HG02610 (cell line): ENCODE results near the gene SEMA3F.
"Not testable (repeated sequence)": the region's sequence is repeated elsewhere in the genome, so short reads cannot be mapped to it uniquely, and the experiment has no call there.

Source experiments
- ATAC-seq: cut with Tn5 transposase; IDR thresholded peaks from one replicate; pipeline ENCODE4 v1.9.1; 2021; ENCODE audit warnings: mild to moderate bottlenecking, moderate library complexity; ENCODE audit not compliant: unreplicated experiment

Gene SEMA3F

DNA sequence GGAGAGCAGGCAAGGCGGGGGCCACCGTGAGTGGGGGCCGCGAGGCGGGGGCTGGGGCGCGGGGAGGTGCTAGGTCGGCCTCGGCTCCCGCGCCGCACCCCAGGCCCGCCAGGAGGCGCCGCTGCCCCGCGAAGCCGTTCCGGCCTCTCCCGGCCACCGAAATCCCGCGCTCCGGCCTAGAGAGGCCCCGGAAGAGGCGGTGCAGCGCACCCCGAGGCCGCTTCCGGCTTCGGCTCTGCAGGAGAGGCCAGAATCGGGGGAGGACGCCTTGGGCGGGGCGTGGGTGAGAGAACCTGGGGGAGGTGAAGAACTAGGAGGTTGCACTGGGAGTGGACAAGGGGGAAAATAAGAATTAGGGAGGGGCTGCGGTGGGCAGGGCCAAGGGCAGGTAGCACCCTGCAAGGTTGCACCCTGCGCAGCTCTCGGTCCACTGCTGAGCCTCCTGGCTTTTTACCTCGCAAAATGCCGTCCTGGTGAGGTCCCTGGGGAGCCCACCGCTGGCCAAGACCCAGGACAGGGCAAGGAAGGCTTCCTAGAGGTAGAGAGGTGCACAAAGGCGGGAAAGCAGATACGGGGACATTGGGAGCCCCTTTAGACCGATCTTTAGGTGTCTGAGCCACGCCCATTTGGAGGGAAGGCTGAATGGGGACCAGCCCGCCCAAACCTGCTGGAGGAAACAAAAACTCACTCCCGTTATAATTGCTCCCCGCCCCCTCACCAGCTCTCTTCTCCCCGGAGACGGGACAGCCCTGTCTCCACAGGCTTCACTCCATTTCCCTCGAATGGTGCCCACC, 72.5 kb downstream of the SEMA3F start:
- peak; percentile 85 for ATAC-seq

DNA sequence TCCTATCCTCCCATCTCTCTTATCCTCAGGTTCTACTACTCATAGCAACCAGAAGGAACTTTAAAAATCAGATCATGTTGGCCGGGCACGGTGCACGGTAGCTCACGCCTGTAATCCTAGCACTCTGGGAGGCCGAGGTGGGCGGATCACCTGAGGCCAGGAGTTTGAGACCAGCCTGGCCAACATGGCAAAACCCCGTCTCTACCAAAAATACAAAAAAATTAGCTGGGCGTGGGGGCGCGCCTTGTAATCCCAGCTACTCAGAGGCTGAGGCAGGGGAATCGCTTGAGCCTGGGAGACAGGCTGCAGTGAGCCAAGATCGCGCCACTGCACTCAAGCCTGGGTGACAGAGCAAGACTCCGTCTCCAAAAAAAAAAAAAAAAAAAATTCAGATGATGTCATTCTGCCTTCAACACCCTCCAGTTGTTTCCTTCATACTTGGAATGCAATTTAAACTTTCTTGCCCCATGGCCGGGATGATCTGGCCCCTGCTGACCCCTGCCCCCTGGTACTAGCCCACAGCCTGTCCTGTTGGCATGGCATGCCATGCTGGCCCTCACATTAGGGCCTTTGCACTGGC, 73.2 kb downstream of the SEMA3F start:
- ATAC-seq, result not testable (repeated sequence)

DNA sequence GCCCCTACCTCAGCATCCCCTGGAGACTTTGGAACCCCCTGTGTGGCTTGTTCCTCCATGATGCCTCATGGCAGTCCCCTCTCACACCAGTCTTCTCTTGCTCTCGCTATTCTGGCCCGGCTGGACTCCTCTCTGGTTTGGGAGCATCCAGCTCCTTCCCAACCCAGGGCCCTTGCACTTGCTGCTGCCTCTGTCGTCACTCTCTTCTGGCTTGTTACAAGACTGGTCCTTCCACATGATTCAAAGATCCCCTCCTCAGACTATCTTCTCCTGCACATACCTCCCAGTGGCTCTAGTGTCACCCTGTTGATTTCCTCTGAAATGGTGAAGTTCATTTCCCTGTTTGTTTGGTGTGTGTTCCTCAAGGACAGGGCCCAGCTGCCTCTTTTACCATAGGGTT, 74.4 kb downstream of the SEMA3F start:
- ATAC-seq, result no peak

DNA sequence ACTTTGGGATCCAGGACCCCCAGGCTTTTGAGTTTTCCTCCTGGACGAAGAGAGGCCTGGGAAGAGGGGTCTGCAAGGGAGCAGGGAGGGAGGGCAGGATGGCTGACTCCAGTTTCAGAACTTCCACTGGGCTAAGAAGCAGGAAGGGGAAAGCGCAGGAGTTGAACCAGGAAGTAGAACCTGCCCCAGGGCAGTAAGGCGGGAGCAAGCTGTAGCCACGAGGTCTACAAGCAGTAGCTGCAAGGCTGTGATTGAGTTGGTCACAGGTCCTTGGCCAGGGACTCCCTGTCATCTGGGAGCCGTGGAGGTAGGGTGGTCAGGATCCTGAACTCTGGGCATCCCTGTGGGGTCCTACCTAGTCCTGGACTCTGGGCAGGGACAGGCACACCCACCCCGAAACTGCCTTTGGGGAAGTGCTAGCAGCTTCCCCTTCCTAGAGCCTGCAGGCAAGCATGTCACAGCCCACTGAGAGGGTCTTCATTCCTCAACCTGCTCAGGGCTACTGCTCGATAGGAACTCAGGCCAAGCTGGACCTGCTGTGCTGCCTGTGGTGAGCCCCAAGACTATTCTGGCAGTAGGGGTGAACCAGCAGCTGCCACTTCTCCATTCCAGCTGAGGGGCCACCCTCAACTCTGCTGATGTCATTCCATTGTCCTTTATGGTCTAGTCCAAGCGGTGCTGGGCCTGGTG, 75.1 kb downstream of the SEMA3F start:
- ATAC-seq, result no peak

DNA sequence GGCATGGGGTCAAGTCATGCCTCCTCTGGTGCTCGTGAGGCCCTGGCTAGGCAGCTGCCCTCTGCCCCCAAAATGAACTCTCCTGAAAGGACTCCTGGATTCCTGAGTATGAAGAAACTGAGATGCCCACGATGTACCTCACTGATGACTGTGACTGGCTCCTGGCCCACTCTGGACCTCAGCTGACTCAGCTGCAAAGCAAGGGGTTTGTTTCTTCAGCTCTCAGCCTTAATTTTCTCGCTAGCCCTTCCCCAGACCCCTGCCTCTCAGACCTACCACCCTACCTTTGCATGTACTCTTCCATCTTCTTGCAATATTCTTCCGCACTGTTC, 75.6 kb downstream of the SEMA3F start:
- ATAC-seq, result no peak

DNA sequence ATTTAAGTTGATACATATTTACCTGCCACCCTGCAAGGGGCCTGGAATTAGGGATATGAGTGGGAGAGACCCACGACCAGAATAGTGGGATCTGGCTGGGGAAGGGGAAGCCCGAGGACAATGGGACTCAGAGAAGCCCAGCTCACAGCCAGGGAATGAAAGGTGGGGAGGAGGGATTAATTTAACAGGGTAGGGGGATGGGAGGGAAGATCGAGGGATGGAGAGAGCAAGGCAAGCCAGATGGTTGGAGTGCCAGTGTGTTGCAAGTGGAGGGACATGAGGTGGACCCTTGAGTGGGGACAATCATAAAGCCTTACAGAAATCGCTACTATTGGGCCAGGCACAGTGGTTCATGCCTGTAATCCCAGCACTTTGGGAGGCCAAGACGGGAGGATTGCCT, 76.5 kb downstream of the SEMA3F start:
- no peak for ATAC-seq

DNA sequence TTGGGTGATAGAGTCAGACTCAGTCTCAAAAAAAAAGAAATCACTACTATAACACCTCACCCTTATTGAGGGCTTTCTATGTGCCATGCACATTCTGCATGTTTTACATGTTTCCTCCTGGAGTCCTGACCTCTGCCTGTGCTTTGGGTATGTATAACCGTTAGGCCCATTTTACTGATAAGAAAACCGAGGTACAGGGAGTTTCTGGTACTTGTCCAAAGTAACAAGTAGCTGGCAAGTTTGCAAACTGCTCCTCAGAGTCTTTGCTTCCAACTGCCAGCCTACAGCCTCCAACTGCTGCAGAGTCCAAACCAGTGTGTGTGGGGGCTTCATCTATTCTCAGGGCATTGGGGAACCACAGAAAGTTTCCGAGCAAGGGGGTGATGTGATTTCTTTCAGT, 77.2 kb downstream of the SEMA3F start:
- ATAC-seq, result no peak

DNA sequence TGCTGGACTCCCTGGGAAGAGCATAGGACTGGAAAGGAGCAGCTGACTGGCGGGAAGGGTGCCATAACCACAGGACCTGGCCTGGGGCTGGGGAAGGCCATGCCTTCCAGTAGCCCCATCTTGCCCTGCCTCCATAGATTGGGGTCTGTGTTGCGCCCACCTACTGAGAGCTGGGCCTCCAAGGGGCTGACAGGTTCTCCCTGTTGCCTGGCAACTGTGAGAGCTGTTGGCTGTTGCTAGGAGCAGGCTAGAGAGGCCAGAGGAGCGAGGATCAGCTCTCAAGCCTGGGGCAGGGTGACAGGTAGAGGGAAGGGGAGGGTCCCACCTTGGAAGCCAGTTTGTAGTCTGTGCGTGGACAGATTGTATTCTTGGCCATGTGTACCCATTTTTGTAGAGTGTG, 78.1 kb downstream of the SEMA3F start:
- ATAC-seq, result no peak

DNA sequence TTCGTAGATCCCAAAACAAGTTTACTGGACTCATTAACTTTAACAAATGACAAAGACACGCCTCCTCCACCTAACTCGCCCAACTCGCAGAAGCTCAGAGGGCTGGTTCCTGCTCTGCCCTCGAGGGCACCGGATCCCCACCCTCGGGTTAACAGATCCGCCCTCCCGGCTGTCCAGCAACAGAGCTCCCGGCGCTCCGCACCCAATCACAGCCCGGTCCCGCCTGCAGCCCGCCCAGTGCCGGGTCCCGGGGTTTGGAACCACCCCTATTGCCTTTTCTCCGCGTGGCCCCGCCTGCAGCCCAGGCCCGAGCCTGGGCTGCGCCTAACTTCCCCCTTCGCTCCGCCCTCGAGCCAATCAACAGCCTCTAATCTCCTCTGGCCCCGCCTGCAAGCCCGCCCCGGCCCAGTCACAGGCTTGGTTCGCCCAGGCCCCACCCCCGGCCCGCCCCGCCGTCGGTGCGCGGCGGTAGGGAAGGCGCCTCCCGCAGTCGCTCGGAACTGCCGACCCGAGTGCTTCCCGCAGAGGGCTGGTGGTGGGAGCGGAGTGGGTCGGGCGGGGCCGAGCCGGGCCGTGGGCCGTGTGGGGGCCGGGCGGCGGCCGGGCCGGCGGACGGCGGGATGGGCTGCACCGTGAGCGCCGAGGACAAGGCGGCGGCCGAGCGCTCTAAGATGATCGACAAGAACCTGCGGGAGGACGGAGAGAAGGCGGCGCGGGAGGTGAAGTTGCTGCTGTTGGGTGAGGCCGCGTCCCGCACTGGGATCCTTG, 80.8 kb downstream of the SEMA3F start, which contains the start of gene GNAI2:
TSS of gene GNAI2 (plus strand) at position 489 of the 768 bp plus-strand sequence. CDS start at position 621, 132 bp downstream.
- peak; percentile 93 for ATAC-seq

DNA sequence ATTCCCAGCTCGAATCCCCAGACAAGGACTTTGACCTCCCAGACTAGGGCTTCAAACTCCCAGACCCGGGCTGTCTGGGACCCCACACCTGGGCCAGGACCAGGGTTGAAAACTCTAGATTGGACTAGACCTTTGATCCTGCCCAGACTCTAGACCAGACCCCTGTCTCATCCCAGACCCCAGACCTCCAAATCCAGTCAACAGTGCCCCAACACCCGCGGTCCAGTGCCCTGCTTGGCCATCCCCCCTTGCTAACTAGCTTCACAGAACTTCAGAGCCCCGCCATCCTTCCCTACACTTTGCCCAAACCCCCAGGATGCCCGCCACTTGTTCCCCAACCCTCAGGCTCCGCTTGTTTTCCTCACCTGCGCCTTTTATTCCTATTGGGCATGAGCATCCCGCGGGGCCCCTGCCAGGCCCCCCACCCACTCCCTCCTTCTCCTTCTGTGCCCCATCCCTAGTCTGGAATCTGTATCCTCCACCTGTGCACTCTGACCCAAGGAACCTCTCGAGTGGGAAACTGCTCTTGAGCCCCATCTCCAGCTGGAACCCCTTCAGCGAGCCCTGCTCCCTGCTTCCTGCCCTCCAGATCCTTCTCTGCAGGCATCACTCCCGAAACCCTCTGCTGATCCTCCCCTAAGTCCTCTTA, 81.5 kb downstream of the SEMA3F start:
- ATAC-seq, result no peak

DNA sequence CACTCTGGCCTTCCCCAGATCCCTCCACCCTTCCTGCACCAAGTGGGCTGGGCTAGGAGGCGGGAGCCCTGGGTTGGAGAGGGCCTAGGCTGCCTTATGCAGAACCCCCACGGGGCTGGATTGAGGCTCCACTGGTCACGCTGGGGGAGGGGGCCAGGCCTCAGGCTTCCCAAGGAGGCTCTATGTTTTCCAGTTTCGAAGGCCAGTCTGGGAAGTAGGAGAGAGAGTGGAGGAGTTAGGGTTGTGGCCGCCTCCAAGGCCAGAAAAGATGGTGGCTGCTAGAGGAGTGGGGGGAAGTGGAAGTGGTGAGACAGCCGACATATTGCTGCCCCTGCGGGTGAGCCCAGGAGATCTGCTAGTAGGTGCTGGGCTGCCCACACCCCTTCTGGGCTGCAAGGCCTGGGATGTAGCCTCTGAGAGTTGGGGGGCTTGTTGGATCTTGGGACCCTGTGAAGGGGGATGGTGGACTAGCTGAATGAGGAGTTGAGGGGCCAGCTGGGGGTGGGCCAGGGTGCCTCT, 82.1 kb downstream of the SEMA3F start:
- ATAC-seq, result no peak

DNA sequence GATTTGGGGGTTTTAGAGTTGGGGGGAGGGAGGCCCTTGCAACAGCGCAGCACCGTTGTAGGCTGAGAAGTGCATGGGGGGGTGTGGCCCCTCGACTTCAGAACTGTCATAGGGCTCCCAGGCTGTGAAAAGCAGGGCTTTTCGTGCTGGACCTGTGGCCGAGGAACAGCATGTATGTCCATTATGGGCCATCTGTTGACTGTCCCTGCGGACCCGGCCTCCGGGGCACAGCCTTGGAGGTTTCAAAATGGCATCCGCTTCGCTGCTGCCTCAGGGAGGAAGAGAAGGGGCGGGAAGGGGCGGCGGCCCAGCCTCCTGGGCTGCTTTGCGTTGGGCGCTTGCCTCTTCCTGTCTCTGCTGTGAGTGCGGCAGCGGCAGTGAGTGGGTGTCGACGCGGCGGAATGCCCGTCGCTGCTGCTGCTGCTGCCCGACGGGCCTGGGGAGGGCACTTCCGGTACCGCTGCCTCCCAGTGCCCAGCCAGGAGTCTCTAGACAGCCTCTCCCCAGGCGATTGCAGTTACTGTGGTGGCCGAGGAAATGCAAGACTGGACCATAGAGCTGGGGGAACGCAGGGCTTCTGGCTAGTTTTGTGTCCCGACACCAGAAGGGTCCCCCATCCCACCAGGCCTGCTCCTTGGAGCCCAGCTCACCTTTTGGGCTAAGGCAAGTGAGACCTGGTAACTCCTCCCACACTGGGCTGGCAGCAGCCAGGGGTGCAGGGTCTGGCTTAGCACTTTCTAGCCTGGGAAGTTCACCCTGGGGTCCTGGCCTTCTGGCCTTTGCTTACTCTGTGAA, 82.8 kb downstream of the SEMA3F start:
- ATAC-seq, result peak; percentile 37

DNA sequence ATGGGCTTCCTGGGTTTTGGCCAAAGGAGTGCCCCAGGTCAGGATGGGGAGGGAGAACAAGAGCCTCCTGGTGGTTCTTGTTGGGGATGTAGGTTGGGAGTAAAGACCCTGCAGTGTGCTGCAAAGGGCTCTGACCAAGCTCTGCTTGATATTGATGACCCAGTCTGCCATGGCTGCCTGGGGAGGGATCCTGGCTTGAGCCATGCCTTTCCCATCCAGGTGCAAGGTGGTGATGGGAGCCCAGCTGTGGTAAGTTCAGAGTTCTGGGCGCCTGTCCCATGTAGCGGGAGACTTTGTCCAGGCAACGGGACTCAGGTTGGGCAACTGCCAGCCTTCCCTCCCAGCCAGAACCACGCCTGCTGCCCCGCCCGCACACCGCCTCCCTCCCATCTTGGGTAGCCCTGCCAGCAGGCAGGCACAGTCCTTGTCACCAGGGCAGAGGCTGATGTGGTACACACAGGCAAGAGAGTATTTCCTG, 83.5 kb downstream of the SEMA3F start:
- no peak for ATAC-seq
